Measurements from ENCODE around the gene CNNM4.
"Not testable (repeated sequence)": the region's sequence is repeated elsewhere in the genome, so short reads cannot be mapped to it uniquely, and the experiment has no call there.

CNNM4 gene

DNA sequence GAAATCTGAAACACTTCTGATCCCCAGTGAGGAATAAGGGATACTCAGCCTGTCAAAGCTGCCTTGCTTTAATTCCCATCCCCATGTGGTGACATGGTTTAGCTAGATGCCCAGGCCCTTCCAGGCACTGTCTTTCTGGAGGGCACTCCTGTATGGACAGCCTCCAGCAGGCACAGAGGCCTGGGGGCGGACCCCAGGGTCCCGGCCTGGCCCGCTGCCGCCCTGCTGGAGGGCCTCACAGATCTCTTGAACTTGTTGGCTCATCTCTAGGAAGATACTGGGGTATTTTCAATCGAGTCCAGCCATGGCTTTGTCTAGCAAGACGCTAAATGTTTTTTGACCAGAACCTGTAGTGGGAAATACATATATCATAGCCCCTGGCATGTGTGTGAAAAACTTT, 34.4 kb downstream of the CNNM4 start:
- DNase-seq: no peak

DNA sequence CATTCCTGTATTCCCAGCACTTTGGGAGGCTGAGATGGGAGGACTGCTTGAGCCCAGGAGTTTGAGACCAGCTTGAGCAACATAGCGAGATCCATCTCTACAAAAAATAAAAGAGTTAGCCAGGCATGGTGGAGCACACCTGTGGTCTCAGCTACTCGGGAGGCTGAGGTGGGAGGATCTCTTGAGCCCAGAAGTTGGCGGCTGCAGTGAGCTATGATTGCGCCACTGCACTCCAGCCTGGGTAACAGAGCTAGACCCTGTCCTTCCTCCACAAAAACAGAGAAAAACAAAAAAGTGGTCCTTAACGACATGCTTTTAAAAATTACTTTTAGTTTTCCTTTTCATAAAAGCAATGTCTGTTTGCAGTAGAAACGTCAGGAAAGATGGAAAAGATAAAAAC, 35.8 kb downstream of the CNNM4 start:
- not testable (repeated sequence) for DNase-seq

DNA sequence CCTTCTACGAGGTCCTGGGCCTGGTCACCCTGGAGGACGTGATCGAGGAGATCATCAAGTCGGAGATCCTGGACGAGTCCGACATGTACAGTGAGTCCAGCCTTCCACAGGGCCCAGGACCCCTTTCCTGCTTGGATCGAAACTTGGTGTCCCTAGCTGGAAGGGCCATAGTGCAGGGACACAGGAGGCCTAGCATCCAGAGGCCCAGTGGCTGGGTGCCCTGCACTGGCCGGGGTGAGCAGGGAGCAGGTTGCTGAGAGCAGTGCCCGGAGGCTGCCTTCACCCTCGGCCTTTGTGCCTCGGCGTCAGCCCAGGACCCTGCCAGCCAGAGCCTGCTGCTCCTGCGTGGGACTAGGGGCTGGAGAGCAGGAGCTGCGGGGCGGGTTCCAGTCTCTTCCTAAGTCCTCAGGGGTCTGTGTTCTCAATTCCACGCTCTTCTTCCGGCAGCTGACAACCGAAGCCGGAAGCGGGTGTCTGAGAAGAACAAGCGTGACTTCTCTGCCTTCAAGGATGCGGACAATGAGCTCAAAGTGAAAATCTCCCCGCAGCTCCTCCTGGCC, 36.4 kb downstream of the CNNM4 start:
- DNase-seq: no peak

DNA sequence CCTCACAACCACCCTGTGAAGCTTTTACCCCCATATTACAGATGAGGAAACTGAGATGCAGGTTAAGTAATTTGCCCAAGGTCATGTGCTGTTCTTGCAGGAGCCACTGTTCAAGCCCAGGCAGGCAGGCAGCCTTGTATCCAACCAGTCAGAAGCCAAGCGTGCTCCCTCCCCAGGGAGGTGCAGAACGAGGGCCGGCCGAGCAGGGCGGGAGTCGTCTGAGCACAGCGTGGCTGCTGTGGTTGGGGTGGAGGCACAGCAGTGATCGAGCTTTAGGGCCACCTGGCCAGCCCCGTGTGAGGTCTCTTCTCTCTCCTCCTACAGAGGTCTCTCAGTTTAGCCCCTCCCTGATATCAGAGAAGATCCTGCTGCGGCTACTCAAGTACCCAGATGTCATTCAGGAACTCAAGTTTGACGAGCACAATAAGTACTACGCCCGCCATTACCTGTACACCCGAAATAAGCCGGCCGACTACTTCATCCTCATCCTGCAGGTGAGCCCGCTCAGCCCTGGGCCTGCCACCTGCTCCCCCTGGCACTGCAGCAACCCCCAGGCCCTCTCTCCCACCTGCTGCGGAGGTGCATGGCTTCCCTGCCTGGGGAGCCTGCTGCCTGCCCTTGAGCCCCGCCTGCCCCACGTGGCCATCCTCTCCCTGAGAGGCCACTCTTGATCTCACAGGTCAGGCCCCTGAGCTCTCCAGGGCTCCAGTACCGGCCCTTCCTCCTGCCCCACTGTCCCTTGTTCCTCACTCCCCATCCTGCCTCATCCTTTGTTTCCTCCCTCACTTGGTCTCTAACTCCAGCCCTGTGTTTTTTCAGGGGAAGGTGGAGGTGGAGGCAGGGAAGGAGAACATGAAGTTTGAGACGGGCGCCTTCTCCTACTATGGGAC, 38.3 kb downstream of the CNNM4 start:
- no peak for DNase-seq

DNA sequence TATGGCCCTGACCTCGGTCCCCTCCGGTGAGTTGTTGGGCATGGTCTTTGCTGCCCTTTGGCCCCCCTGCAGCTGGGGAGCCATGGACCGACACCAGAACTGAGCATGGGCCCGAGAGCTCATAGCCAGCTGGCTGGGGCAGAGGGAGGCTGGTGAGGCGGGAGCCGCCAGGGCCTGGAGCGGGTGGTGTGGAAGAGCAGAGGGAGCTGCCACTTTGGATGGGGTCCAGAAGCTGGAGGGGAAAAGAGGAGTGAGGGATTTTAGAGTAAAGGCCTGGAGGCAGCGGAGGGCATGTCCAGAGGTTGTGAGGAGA, 38.9 kb downstream of the CNNM4 start:
- no peak for DNase-seq

DNA sequence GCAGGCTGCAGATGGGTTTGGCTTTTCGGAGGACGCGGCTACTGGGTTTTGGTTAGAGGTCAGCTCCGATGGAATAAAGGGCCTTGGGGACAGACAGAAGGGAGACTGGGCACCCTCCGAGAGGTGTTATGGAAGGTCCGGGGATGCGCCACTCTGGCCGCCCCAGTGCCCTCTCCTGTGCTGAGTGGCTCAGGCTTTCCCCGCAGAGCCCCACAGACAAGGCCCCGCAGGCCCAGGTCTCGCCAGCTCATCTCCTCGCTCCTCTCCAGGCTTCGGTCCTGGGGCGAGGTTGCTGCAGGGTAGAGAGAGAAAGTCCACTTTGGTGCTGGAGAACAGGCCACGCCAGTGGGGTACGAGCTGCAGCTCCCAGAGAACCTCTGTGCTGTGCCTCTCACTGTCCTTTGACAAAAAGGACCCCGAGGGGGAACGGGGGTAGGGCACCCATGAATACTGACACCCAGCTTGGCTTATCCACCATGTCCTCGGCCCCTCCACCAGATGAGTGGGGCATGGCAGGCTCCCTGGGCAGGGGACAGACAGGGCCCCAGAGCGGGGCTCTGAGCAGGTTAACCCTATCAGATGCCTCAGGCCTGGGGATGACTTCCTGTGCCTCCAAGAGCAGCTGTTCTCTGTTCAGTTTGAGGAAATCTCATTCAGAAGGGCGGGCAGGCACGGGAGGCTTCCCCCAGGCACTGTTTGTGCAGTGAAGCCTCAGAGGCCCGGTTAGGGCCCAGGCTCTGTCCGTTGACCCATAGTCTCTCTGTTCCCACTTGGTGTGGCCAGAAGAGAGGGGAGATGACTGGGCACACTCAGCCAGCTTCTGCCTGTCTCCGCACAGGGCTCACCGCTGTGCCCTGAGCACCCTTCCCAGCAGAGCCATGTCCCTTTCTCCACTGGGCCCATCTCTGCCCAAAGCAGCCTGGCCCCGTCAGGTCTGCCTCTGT, 39.6 kb downstream of the CNNM4 start:
- no peak for DNase-seq

DNA sequence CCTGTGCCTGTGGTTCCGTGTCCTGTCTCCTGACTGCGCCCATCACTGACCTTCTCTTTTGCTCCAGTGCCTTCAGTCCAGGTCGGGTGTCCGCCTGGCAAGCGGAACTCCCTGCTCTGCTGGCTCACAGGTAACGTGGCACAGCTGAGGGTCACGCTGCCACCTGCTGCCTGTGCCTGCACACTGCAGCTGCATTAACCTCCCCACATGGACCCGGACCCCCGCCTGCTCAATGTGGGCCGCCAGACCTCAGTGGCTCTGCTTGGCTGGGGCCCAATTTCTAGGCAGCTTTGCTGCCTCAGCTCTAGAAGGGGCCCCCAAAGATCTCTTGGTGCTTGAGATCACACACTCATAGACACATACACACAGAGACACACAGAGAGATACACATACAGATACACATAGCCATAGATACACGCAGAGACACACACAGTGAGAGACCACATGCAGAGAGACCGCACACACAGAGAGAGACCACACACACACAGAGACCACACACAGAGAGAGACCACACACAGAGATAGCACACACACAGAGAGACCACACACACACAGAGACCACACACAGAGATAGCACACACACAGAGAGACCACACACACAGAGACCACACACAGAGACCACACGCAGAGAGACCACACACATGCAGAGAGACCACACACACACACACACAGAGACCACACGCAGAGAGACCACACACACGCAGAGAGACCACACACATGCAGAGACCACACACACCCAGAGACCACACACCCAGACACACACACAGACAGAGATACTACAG, 40.5 kb downstream of the CNNM4 start:
- DNase-seq: peak; percentile 78

DNA sequence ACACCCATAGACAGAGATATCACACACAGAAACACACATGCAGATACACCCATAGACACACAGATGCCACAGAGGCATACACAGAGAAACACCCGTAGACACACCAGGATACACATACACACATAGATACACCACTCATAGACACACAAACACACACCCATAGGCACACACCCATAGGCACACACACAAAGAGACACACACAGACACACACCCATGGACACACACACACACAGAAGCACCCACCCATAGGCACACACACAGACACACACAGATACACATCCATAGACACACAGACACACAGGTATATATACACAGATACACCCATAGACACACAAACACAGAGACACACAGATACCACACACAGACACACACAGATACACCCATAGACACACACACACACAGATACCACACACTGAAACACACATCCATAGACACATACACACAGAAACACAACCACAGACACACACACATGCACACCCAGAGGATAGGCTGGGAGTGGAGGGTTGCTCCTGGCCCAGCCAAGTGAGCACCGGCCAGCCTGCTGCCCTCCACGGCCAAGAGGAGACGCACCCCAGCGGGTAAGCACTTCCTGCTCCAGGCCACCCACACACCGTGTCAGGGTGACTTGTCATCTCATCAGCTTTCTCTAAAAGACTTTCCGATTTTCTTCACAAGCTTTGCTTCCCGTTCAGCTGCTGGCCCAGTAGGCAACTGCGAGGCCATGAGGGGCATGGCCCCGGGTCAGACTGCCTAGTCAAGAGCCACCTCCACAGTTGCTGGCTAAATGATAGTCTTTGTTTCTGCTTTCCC, 41.3 kb downstream of the CNNM4 start:
- peak; percentile 29 for DNase-seq

DNA sequence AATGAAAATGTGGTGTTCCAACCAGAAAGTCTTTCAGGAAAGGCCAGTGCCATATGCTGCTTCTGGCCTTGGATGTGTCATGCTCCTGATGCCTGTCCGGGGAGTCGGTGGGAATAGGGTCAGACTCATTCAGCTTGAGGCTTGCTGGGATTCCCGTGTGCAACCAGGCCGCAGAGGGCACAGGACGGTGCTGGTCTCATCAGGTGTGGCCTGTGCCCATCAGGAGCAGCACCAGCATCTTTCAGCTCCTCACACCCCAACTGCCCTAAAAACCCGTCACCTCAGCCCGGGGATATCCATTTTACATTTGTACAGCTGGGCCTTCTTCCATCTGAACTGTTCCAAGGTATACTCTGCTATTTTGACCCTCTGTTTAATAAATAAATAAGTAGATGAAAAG, 42.0 kb downstream of the CNNM4 start:
- DNase-seq: no peak

DNA sequence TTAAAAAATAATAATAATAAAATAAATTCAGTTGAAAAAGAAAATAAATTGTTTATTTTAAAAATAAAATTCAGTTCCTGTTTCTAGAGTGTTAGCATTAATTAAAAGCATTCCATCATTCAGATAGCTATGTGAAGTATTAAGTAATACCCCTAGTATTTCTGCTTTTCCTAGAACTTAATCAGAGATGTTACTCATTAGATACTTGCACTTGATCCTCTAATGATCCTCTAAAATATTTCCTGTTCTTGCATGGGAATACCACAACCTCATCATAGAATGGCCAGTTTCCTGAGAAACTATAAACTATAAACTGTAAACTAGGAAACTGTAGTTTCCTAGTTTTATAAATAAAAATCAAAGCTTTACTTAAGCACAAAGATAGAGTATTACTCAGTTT, 44.3 kb downstream of the CNNM4 start:
- DNase-seq: no peak

DNA sequence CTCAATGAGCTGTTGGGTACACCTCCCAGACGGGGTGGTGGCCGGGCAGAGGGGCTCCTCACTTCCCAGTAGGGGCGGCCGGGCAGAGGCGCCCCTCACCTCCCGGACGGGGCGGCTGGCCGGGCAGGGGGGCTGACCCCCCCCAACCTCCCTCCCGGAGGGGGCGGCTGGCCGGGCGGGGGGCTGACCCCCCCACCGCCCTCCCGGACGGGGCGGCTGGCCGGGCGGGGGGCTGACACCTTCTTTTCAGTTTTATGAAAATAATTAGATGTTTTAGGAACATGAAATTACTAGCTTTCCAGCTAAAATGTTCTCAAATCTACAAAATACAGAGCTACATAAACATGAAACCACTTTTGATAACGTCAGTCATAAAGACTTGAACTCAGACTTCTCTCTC, 45.2 kb downstream of the CNNM4 start:
- not testable (repeated sequence) for DNase-seq

DNA sequence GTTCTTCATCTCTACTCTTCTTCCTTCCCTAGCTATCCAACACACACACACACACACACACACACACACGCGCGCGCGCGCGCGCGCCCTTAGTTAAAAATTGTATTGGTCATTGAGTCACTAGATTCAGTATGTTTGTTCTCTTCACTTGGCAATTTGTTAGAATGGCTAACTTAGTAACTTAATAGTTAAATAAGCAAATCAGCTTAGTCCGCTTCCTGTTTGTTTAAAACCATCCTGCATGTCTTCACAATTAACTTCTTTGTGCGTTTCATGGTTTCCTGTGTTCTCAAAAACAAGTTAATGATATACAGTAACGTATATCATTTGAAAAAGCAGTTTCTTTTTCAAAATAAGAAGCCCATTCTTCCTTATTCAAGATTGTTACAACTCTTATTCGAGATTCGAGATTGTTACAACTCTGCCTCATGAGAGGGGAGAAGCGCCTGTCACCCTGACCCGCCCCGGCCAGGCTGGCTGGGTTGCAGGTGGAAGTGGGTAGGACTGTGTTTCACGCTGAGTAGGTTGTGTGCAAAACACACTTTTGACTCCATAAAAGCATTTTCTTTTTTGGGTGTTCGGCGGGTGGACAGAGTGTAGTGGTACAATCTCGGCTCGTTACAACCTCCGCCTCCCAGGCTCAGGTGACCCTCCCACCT, 45.9 kb downstream of the CNNM4 start:
- DNase-seq: no peak

DNA sequence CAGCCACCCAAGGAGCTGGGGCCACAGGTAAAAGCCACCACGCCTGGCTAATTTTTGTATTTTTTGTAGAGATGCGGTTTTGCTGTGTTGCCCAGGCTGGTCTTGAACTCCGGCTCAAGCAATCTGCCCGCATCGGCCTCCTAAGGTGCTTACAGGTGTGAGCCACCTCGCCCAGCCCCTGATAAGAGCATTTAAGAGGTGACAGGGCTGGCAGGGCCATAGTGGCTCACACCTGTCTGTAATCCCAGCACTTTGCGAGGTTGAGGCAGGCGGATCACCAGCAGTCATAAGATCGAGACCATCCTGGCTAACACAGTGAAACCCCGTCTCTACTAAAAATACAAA, 46.4 kb downstream of the CNNM4 start:
- DNase-seq: no peak

DNA sequence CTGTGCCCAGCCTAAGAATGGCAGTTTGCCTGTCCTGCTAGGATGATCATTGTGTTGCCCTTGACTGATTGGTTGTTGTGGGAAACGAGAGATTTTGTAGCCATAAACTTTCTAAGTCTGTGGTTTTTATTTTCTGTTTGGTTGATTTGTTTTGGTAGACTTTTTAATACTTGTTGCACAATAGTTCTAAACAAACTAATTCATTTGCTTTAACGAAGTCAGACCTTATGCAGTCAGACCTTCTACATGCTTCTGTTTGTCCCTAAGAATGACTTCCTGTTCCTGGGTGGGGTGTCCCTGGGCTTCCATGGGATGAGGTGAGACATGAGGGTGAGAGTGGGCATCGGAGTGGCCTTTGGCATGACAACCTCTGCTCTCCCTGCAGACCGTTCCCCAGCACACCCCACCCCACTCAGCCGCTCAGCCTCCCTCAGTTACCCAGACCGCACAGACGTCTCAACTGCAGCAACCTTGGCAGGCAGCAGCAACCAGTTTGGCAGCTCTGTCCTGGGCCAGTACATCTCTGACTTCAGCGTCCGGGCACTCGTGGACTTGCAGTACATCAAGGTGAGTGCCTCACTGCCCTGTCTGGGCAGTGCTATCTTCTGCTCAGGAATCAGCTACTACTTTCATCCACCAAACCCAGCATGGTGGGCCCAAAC, 47.6 kb downstream of the CNNM4 start:
- no peak for DNase-seq

DNA sequence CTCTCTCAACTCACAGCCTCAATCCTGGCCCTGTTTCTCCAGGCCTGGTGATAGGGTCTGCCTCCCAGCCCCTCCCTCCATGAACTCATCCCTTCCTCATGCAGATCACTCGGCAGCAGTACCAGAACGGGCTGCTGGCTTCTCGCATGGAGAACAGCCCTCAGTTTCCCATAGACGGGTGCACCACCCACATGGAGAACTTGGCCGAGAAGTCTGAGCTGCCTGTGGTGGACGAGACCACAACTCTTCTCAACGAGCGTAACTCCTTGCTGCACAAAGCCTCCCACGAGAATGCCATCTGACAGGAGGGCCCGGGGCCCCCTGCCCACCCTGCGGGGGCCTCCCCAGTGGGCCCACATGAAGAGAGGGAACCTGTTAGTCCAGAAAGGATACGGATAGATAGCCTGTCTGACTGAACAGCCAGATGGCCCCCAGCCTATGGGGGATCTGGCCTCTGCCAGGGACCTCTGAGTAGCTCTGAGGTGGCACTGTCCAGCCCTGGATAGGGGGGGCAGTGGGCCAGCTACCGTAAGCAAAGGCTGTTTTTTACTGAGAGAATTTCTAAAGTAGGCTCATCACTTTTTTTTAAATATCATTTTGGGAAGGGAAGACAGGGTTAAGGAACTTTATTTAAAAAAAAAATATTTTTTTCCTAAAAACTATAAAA, 48.6 kb downstream of the CNNM4 start:
- DNase-seq: no peak

DNA sequence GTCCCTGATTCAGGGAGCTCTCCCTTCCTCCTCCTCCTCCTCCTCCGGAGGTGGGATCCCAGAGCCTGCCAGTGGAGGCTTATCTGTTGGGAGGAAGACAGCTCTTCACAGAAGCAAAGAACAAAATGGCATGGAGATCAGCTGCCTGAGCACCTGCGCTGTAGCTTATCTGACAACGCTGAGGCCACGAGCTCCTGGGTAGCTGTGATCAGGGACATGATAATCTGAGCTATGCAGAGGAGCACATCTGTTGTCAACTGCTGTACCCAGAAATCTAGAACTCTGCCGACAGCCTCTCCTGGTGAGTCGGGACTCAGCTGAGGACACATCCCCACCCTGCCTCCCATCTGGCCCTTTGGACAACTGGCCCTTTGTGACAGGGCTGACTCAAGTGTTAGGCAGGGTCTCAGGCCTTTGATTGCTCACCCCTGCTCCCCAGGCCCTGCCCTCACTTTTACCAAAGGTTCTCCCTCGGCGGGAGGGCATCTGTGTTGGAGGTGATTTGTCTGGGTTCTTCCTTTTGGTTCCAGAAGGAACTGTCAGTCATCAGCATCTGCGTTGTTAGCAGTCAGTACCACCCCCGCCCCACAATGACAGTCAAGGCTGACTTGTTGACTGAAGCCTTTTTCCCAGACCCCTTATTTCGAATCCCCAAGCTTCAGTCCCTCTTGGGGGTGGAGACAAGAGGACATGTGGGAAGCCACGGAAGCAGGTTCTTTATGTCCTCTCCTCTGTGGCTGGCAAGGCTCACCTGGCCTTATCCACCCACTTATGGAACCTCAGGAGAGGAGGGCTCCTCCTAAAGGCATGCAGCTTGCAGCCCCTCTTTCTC, 49.5 kb downstream of the CNNM4 start:
- DNase-seq: no peak

DNA sequence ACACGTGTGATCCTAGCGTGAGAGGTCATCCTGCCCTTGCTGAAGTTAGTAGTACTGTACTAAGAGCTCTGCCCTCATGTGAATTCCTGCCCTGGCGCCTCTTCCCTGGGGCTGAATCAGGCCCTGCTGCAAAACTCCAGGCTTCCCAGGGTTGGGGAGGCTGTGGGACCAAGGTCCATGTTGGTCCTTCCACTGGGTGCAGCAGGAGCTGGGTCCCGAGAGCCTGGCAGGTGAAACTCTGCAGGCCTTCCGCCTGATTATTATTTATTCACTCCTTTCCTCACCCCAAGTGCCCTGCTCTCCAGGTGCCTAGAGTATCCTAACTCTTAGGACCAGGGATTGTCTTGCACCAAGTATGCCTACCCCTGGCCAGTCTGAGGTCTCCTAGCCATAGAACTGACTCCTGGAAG, 50.1 kb downstream of the CNNM4 start:
- no peak for DNase-seq

DNA sequence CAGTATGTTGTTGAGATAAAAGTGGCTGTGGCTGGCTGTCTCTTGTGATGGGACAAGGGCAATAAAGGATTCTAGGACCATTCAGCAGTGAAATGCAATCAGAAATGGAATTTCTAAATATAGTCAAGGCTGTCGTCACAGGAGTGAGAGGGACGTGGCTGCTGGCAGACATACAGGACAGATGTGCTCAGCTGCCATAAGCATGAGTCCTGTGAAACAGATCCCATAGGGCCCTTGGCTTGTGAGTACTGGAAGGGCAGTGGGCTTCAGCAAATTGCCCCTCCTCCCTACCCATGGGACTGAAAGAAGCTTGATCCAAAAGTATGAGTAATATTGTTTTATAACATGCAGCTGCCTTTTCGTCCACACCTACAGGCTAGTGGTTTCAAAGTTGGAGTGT, 51.2 kb downstream of the CNNM4 start:
- DNase-seq: no peak

DNA sequence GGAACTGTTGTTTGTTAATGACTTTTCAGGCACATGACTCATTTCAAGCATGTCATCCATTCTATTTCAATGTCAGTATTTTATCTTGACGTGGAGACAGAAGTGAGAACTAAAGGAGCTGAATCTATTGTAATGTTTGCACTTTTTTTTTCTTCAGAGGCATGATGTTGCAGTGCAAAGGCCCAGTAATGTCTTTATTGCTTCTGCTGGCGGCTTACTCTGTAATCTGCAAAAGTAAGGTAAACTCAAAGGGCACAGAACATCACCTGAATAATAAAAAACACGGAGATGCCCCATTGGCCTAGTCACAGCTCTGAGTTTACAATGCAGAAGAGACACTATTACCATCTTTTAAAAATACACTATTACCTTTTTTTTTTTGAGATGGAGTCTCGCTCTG, 53.0 kb downstream of the CNNM4 start:
- DNase-seq: no peak

Measured in activated CD4-positive, alpha-beta T cell treated with anti-CD3 and anti-CD28 coated beads, Interleukin-10, Interleukin-2, amounts not matched to agents 100 ng/mL and 50 ng/mL, durations not matched to agents 16 hours and 8 hours (primary cell).